NT2/D1 (cell line): Measurements from ENCODE around the gene CACNA1C.

Experiments
- DNase-seq: peaks from one replicate; pipeline ENCODE4 v3.0.0-alpha.2; 2011; ENCODE audit warnings: low read depth, low spot score
- H3K27me3 ChIP-seq: 2 replicates; pipeline ENCODE4 v1.6.0; 2011; ENCODE audit warnings: mild to moderate bottlenecking; ENCODE audit not compliant: insufficient read length, insufficient read depth
- H3K36me3 ChIP-seq: 2 replicates; pipeline ENCODE4 v1.6.1; 2011; ENCODE audit warnings: mild to moderate bottlenecking, low read length, mixed read lengths; ENCODE audit not compliant: insufficient read depth, insufficient read length
- H3K4me1 ChIP-seq: 2 replicates; pipeline ENCODE4 v1.5.1; 2011; ENCODE audit not compliant: insufficient read depth, insufficient read length
- H3K4me3 ChIP-seq: 2 replicates; pipeline ENCODE4 v1.5.1; 2011; ENCODE audit warnings: low read depth; ENCODE audit not compliant: insufficient read length
- H3K9ac ChIP-seq: 2 replicates; pipeline ENCODE4 v1.6.0; 2011; ENCODE audit warnings: low read depth; ENCODE audit not compliant: insufficient read length
- H3K9me3 ChIP-seq: 2 replicates; pipeline ENCODE4 v1.5.1; 2011; ENCODE audit warnings: mild to moderate bottlenecking, low read length; ENCODE audit not compliant: insufficient read depth
- SUZ12 ChIP-seq: IDR thresholded peaks from 2 replicates; pipeline ENCODE4 v1.6.1; 2011; ENCODE audit not compliant: insufficient read length, insufficient read depth; ENCODE audit errors: extremely low read depth
- YY1 ChIP-seq: IDR thresholded peaks from 2 replicates; pipeline ENCODE4 v1.6.1; 2011; ENCODE audit not compliant: insufficient read length, insufficient read depth
- ZNF274 ChIP-seq: IDR thresholded peaks from 2 replicates; pipeline ENCODE4 v1.6.1; 2011; ENCODE audit warnings: mild to moderate bottlenecking, low read depth, low read length

Gene CACNA1C

DNA sequence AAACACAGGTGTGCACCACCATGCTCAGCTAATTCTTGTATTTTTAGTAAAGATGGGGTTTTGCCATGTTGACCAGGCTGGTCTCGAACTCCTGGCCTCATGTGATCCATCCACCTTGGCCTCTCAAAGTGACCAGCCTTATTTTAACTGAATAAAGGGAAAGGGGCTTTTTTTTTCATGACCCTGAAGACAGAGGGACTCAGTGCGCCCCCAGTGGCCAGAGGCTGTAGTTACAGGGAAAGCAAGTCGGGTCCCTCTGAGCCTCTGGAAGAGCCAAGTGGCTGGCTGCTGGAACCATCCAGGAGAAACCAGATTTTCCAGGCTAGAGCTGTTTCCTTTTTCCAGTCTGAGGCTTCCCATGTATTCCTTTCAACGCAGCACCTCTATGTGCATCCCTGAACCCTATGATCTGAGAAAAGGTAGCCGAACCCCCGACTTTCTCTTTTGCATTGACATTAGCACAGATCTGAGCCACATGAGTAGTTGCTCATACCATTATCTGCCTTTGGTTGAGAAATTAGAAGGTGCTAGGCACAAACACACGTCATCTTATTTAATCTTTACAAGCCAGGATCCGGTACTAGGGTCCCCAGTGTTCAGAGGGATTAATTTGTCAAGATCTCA is 342.7 kb downstream of the CACNA1C start:
- peak; percentile 91 for DNase-seq
- no peak for TF ChIP-seq ZNF274
- TF ChIP-seq YY1, result no peak
- TF ChIP-seq SUZ12, result no peak
- Histone ChIP-seq H3K4me1 (peaks cover 12% of the 10 kb centered on the region), H3K4me3 (no peak overlapping the region), H3K36me3 (no peaks in the 10 kb centered on the region), H3K9ac (no peak overlapping the region), H3K27me3 (no peaks in the 10 kb centered on the region), H3K9me3 (no peaks in the 10 kb centered on the region)

DNA sequence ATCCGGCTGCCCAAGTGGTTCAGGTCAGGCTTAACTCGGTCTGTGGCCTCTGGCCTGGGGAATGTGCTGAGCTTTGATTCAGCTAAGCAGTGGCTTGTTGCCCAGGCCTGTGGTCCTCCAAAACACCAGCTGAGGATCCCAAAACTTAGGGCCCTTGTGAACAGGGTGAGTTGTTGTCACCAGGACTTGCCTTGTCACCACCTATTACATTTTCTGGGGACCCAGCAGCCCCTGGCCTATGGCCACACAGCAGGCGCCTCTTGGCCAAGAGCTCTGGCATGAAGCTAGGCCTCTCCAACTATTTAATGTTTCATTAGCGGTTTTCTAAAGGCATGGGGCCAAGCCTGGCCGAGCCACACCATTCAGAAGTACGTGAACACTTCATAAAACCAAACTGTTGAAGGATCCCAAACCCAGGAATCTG is 343.7 kb downstream of the CACNA1C start:
- no peaks in the 10 kb centered on the region for H3K27me3 ChIP-seq
- TF ChIP-seq ZNF274 (no peak), SUZ12 (no peak), YY1 (no peak)
- peaks cover 12% of the 10 kb centered on the region for H3K4me1 ChIP-seq
- no peak overlapping the region for H3K9ac ChIP-seq
- no peaks in the 10 kb centered on the region for H3K36me3 ChIP-seq
- H3K4me3 ChIP-seq, result no peak overlapping the region
- DNase-seq, result no peak
- H3K9me3 ChIP-seq, result no peaks in the 10 kb centered on the region

DNA sequence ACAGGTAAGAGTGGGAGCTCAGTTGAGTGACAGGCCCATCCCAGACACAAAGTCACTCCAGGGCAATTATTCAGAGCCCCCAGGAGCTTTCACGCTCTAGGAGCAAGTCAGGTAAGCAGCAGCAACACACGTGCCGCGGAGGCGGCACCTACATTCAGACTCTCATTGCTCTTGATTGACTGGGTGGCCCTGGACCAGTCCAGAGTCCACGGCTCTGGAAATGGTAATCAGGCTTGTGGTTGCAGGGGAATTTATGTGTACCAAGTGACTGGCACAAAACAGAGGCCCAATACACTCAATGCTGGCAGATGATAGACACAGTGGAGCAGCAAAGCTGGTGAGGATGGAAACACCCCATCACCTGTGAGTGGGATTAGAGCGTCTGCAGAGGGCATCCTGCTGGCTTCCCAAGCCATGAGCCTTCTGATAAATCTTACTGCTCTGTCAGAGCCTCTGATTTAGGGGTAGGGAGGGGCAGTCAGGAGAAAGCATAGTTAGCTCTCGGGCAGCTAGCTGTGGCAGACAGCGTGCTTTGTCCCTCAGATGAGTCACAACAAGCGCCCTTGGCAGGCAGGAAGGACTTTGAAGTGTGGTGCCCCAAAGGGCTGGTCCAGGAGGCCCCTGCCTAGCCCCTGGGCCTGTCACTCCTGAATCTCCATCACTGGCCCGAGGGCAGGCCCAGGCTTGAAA is 344.7 kb downstream of the CACNA1C start:
- Histone ChIP-seq H3K27me3 (no peaks in the 10 kb centered on the region), H3K36me3 (no peaks in the 10 kb centered on the region), H3K9me3 (no peaks in the 10 kb centered on the region), H3K4me1 (peaks cover 12% of the 10 kb centered on the region), H3K4me3 (no peak overlapping the region), H3K9ac (no peak overlapping the region)
- TF ChIP-seq SUZ12 (no peak), ZNF274 (no peak), YY1 (no peak)
- DNase-seq, result no peak

DNA sequence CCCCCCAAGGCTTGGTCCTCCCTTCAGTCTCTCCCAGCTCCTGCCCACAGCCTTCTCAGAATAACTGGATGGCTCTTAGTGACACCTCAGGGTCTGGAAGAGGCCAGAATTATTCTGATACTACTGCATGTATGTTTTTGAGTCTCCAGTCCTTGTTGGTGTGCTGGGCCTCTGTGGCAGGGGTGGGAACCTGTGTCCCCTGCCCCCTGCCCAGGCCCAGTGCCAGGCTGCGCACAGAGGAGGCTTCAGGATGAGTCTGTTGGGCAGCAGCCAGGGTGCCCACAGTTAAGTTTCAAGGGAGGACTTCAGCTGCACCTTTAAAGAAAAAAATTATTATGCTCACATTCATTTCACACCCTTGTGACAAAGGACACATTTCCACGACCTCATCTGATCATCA is 348.3 kb downstream of the CACNA1C start:
- peaks cover 16% of the 10 kb centered on the region for H3K4me1 ChIP-seq
- no peaks in the 10 kb centered on the region for H3K36me3 ChIP-seq
- H3K27me3 ChIP-seq, result no peaks in the 10 kb centered on the region
- TF ChIP-seq YY1 (no peak), SUZ12 (no peak), ZNF274 (no peak)
- H3K9me3 ChIP-seq, result no peaks in the 10 kb centered on the region
- no peak overlapping the region for H3K9ac ChIP-seq
- no peak overlapping the region for H3K4me3 ChIP-seq
- DNase-seq, result no peak

DNA sequence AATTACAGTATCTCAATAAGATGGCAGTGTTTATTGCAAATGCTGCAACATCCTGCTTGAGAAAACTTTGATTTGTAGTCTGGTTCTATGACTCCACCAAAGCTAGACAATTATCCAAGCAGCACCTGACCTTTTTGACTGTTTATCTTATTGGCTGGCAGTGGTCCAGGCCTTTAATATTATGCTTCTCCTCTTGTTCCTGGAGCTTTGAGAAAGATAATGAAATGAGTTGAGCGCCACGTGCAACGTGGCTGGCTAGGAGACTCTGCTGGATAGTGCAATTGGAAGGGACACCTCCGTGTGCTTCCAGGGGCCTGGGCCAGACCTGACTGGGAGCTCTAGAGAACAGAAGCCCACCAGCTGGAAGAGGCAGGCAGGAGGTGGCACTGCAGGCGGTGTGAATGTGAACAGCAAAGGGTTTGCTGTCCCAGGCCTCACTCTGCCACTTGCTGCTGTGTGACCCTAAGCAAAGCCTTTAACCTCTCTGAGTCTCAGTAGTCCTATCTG is 349.3 kb downstream of the CACNA1C start:
- no peak for DNase-seq
- H3K4me1 ChIP-seq, result peaks cover 15% of the 10 kb centered on the region
- H3K27me3 ChIP-seq, result no peaks in the 10 kb centered on the region
- no peak overlapping the region for H3K9ac ChIP-seq
- TF ChIP-seq ZNF274, result no peak
- no peak for TF ChIP-seq YY1
- TF ChIP-seq SUZ12, result no peak
- H3K36me3 ChIP-seq, result no peaks in the 10 kb centered on the region
- no peaks in the 10 kb centered on the region for H3K9me3 ChIP-seq
- H3K4me3 ChIP-seq, result no peak overlapping the region

DNA sequence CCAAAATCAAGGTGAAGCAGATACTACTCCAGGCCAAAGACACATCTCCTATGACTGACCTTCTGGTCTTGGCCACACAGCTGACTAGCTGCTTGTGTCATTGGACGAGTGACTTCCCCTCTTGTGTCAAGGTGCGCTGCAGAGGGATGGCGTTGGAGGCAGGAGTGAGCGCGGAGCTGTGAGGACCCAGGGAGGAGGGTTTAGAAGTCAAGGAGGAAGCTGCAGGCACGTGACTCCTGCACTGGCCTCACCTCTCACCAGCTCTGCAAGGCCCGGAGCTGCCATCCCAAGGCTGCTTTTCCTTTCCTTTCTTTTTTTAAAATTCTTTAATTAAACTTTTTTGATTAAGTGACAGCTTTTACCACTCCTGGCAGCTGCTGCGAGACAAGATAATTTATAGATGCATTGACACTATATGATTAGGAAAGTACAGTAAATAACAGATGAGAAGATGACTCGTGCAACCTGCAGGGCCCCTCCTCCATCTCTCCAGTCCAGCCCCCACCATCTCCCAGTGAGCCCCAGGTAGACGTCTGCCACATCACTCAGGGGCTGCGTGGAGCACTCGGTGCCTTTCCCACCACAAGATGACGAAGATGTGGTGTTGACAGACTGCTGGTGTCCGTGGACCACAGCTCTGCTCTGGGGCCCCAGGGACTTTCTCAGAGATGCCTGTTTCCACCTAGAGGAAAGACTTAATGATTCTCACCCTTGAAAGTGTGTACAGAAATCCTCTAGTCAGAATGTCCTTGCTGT is 350.6 kb downstream of the CACNA1C start:
- Histone ChIP-seq H3K27me3 (no peaks in the 10 kb centered on the region), H3K4me3 (no peak overlapping the region), H3K9me3 (no peaks in the 10 kb centered on the region), H3K4me1 (peaks cover 7% of the 10 kb centered on the region), H3K36me3 (no peaks in the 10 kb centered on the region), H3K9ac (no peak overlapping the region)
- DNase-seq, result no peak
- TF ChIP-seq ZNF274 (no peak), SUZ12 (no peak), YY1 (no peak)

DNA sequence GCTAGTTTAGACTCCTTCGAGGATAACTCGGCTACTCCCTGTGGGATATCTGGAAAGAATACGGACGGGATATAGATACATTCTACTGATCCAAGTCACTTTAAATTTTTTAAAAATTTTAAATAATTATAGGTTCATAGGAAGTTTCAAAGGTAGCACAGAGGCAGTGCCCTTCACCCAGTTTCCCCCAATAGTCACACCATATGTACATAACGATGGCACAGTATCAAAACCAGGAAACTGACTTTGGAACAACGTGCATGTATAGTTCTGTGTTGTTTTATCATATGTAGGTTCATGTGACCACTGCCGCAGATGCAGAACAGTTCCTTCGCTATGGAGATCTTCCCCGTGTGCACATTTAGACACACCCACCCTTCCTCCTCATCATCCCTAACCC is 352.3 kb downstream of the CACNA1C start:
- DNase-seq, result no peak
- Histone ChIP-seq H3K9ac (no peak overlapping the region), H3K4me1 (peaks cover 7% of the 10 kb centered on the region), H3K36me3 (no peaks in the 10 kb centered on the region), H3K4me3 (no peak overlapping the region), H3K27me3 (peaks cover 4% of the 10 kb centered on the region), H3K9me3 (no peaks in the 10 kb centered on the region)
- no peak for TF ChIP-seq SUZ12
- TF ChIP-seq ZNF274, result no peak
- no peak for TF ChIP-seq YY1
